HL-60/S4 treated with phorbol 12-myristate 13-acetate at 8.2 ng/mL for 4 days and 3 days (cell line): ENCODE measurements around the gene TRAF3.
"Not testable (repeated sequence)": the region's sequence is repeated elsewhere in the genome, so short reads cannot be mapped to it uniquely, and the experiment has no call there.

Source experiments
- in situ Hi-C: fragments of 300-500 bp; cut with MboI; formaldehyde crosslinking; loops from 2 replicates; pipeline ENCODE4 v1.15.0; 2022; ENCODE audit warnings: low sequenced_read_pairs

Gene TRAF3

GRCh38 chr14:102920273-102920997 lies 143.2 kb downstream of the TRAF3 start:
- in situ Hi-C loops, result no loop called here

- in situ Hi-C loops, result no loop called here
These were observed 143.7 kb downstream of the TRAF3 start for GRCh38 chr14:102920998-102921304.

GRCh38 chr14:102922490-102923200 lies 145.4 kb downstream of the TRAF3 start, which contains the start of gene AMN:
Gene AMN, plus strand, starts transcription at chr14:102922663. Its CDS starts 26 bp downstream, at chr14:102922689.
- in situ Hi-C loops, result no loop called here

- in situ Hi-C loops, result no loop called here
These were observed 146.1 kb downstream of the TRAF3 start for GRCh38 chr14:102923201-102923924.

- in situ Hi-C loops, result no loop called here
These were observed 146.8 kb downstream of the TRAF3 start for GRCh38 chr14:102923925-102924486.

GRCh38 chr14:102924632-102925588 lies 147.7 kb downstream of the TRAF3 start:
- in situ Hi-C loops, result no loop called here

GRCh38 chr14:102925646-102926045 lies 148.4 kb downstream of the TRAF3 start:
- in situ Hi-C loops, result no loop called here

GRCh38 chr14:102926104-102926503 lies 148.9 kb downstream of the TRAF3 start:
- in situ Hi-C loops, result no loop called here

- in situ Hi-C loops, result not testable (repeated sequence)
These were observed 149.6 kb downstream of the TRAF3 start for GRCh38 chr14:102926840-102927239.

GRCh38 chr14:102927346-102927877 lies 150.2 kb downstream of the TRAF3 start:
- in situ Hi-C loops, result no loop called here

GRCh38 chr14:102927878-102928411 lies 150.7 kb downstream of the TRAF3 start:
- in situ Hi-C loops, result no loop called here

GRCh38 chr14:102928412-102929240 lies 151.4 kb downstream of the TRAF3 start:
- in situ Hi-C loops, result no loop called here

- in situ Hi-C loops, result no loop called here
These were observed 152.2 kb downstream of the TRAF3 start for GRCh38 chr14:102929241-102930137.

- in situ Hi-C loops, result no loop called here
These were observed 153.0 kb downstream of the TRAF3 start for GRCh38 chr14:102930138-102930752.

GRCh38 chr14:102930753-102931579 lies 153.7 kb downstream of the TRAF3 start:
- in situ Hi-C loops, result no loop called here

GRCh38 chr14:102931580-102932285 lies 154.5 kb downstream of the TRAF3 start:
- in situ Hi-C loops, result no loop called here
